G401 (cell line): ENCODE measurements around the gene FAM174C. TPM values are rescaled to one million over a fixed set of nuclear protein-coding genes. Genes with fewer than 3 reads are reported as not detected.

Source experiments
- DNase-seq: peaks from one replicate; pipeline ENCODE4 v3.0.0-alpha.2; 2015; ENCODE audit warnings: low spot score
- in situ Hi-C: cut with HindIII; loops from 2 replicates; pipeline ENCODE4 v1.10.0; 2016; ENCODE audit warnings: low sequenced_read_pairs, mixed read lengths
- total RNA-seq: library from RNA; depleted of rRNA; stranded (reverse); fragments of >200 nt; shearing (Covaris generic); gene quantifications from 2 replicates; pipeline ENCODE4 v1.2.3, GENCODE V29; 2014

Gene FAM174C
- total RNA-seq, 1 experiment from 2014 or later: 37.9 TPM

- no peak for DNase-seq
- in situ Hi-C loops: no loop called here
These were observed 5.0 kb upstream of the FAM174C start for GRCh38 chr19:1270213-1270853.

GRCh38 chr19:1270854-1271527, 4.3 kb upstream of the FAM174C start:
- in situ Hi-C loops: no loop called here
- no peak for DNase-seq

GRCh38 chr19:1271528-1272422, 3.6 kb upstream of the FAM174C start:
- no peak for DNase-seq
- in situ Hi-C loops: no loop called here

GRCh38 chr19:1272423-1273262, 2.7 kb upstream of the FAM174C start:
- in situ Hi-C loops: no loop called here
- no peak for DNase-seq

- in situ Hi-C loops: no loop called here
- DNase-seq: no peak
These were observed 1.9 kb upstream of the FAM174C start for GRCh38 chr19:1273263-1274041.

- no peak for DNase-seq
- in situ Hi-C loops: no loop called here
These were observed 1.1 kb upstream of the FAM174C start for GRCh38 chr19:1274081-1274851.

GRCh38 chr19:1274852-1275259, 474 bp upstream of the FAM174C start:
- no peak for DNase-seq
- in situ Hi-C loops: no loop called here

GRCh38 chr19:1275976-1276627, 772 bp downstream of the FAM174C start:
- DNase-seq: no peak
- in situ Hi-C loops: no loop called here

GRCh38 chr19:1276628-1277022, 1.3 kb downstream of the FAM174C start:
- in situ Hi-C loops: no loop called here
- DNase-seq: no peak

- in situ Hi-C loops: no loop called here
These were observed 1.7 kb downstream of the FAM174C start for GRCh38 chr19:1277061-1277460.

GRCh38 chr19:1278074-1278473, 2.7 kb downstream of the FAM174C start:
- no peak for DNase-seq
- in situ Hi-C loops: no loop called here

More at GRCh38 chr19:1277061-1277460, 1.7 kb downstream of the FAM174C start:
- DNase-seq: no peak

- in situ Hi-C loops: no loop called here
- no peak for DNase-seq
These were observed 3.7 kb downstream of the FAM174C start for GRCh38 chr19:1278713-1279660.

- in situ Hi-C loops: loop anchor here (10.0 kb wide), 1 partner anchor 95 kb away; no protein-coding TSS in a partner anchor
- DNase-seq: peak; percentile 88
These were observed 4.5 kb downstream of the FAM174C start for GRCh38 chr19:1279782-1280341.

- in situ Hi-C loops: loop anchor here (10.0 kb wide), 1 partner anchor 94 kb away; no protein-coding TSS in a partner anchor
- DNase-seq: no peak
These were observed 5.6 kb downstream of the FAM174C start for GRCh38 chr19:1280636-1281568.
